ENCODE data around the gene ZNF200. TPM values are rescaled to one million over a fixed set of nuclear protein-coding genes. Genes with fewer than 3 reads are reported as not detected.
A peak's percentile ranks its signal among the peaks of the same experiment; 100 is the strongest.
"Not testable (repeated sequence)": the region's sequence is repeated elsewhere in the genome, so short reads cannot be mapped to it uniquely, and the experiment has no call there.

Gene ZNF200
- total RNA-seq, 1 experiment from 2014 or later, result 5.0 TPM

GRCh38 chr16:3183445-3184139 is 51.4 kb downstream of the ZNF200 start:
- Histone ChIP-seq H3K27ac (ENCODE audit: low read length) (no peak overlapping the region), H3K9me2 (replicated peaks; ENCODE audit: low read length) (no peaks in the 10 kb centered on the region), H3K9ac (ENCODE audit: low read length) (no peak overlapping the region), H3F3A (ENCODE audit: low read length, unreplicated experiment) (no peaks in the 10 kb centered on the region), H3K9me3 (ENCODE audit: low read length) (no peaks in the 10 kb centered on the region), H2AFZ (ENCODE audit: low read length) (no peak overlapping the region), H3K79me2 (ENCODE audit: low read length) (no peaks in the 10 kb centered on the region), H3K4me2 (ENCODE audit: low read length) (no peak overlapping the region), H3K4me3 (ENCODE audit: low read length) (no peak overlapping the region), H3K4me1 (ENCODE audit: insufficient read depth, low read length) (no peaks in the 10 kb centered on the region), H3K27me3 (ENCODE audit: low read length) (no peaks in the 10 kb centered on the region), H4K20me1 (ENCODE audit: low read length) (no peaks in the 10 kb centered on the region), H3K36me3 (ENCODE audit: low read depth, low read length) (no peaks in the 10 kb centered on the region)
- DNase-seq (no peak), ATAC-seq (no peak)
- intact Hi-C loops (cut with micrococcal nuclease), result no loop called here
- ChIA-PET POLR2A (ENCODE audit: unreplicated experiment) (no interaction called here), CTCF (no interaction called here)
- TF ChIP-seq CTCF (conservative IDR thresholded peaks at IDR 0.05; ENCODE audit: low read depth, low read length) (no peak), EZH2 (IDR thresholded peaks at IDR 0.05; ENCODE audit: low read length, unreplicated experiment) (no peak), EZH2phosphoT487 (IDR thresholded peaks at IDR 0.05; ENCODE audit: borderline replicate concordance, low read length) (no peak)
- no TSS peak for BruUV-seq (replicated peaks)

GRCh38 chr16:3182608-3183444 is 52.1 kb downstream of the ZNF200 start:
- no TSS peak for BruUV-seq (replicated peaks)

GRCh38 chr16:3182293-3182607 is 52.7 kb downstream of the ZNF200 start:
- H3K9me2 ChIP-seq (replicated peaks; ENCODE audit: low read length); H4K20me1 ChIP-seq (ENCODE audit: low read length); BruUV-seq (replicated peaks); H3K27me3 ChIP-seq (ENCODE audit: low read length); H3F3A ChIP-seq (ENCODE audit: low read length, unreplicated experiment); intact Hi-C loops (cut with micrococcal nuclease); CTCF ChIA-PET; DNase-seq; H3K27ac ChIP-seq (ENCODE audit: low read length); ATAC-seq; H3K9me3 ChIP-seq (ENCODE audit: low read length); H2AFZ ChIP-seq (ENCODE audit: low read length); H3K79me2 ChIP-seq (ENCODE audit: low read length); H3K36me3 ChIP-seq (ENCODE audit: low read depth, low read length); H3K4me1 ChIP-seq (ENCODE audit: insufficient read depth, low read length); H3K4me3 ChIP-seq (ENCODE audit: low read length); H3K4me2 ChIP-seq (ENCODE audit: low read length); H3K9ac ChIP-seq (ENCODE audit: low read length); POLR2A ChIA-PET (ENCODE audit: unreplicated experiment): not testable (repeated sequence)

More at GRCh38 chr16:3182608-3183444, 52.1 kb downstream of the ZNF200 start:
- ChIA-PET CTCF (no interaction called here), POLR2A (ENCODE audit: unreplicated experiment) (no interaction called here)
- no peak overlapping the region for H3K9ac ChIP-seq (ENCODE audit: low read length)
- H2AFZ ChIP-seq (ENCODE audit: low read length), result no peak overlapping the region
- no peaks in the 10 kb centered on the region for H3K9me3 ChIP-seq (ENCODE audit: low read length)
- H3K4me2 ChIP-seq (ENCODE audit: low read length), result no peak overlapping the region
- H3K4me3 ChIP-seq (ENCODE audit: low read length), result no peak overlapping the region
- H3K27me3 ChIP-seq (ENCODE audit: low read length), result no peaks in the 10 kb centered on the region
- ATAC-seq (no peak; the same call in 1 of the 2 replicates), DNase-seq (peak; percentile 52)
- H3F3A ChIP-seq (ENCODE audit: low read length, unreplicated experiment), result no peaks in the 10 kb centered on the region
- H3K27ac ChIP-seq (ENCODE audit: low read length), result no peak overlapping the region
- no peak for TF ChIP-seq CTCF (conservative IDR thresholded peaks at IDR 0.05; ENCODE audit: low read depth, low read length)
- TF ChIP-seq EZH2phosphoT487 (IDR thresholded peaks at IDR 0.05; ENCODE audit: borderline replicate concordance, low read length), result no peak
- TF ChIP-seq EZH2 (IDR thresholded peaks at IDR 0.05; ENCODE audit: low read length, unreplicated experiment), result no peak
- H3K79me2 ChIP-seq (ENCODE audit: low read length), result no peaks in the 10 kb centered on the region
- intact Hi-C loops (cut with micrococcal nuclease), result no loop called here
- H4K20me1 ChIP-seq (ENCODE audit: low read length), result no peaks in the 10 kb centered on the region
- no peaks in the 10 kb centered on the region for H3K36me3 ChIP-seq (ENCODE audit: low read depth, low read length)
- H3K9me2 ChIP-seq (replicated peaks; ENCODE audit: low read length), result no peaks in the 10 kb centered on the region
- no peaks in the 10 kb centered on the region for H3K4me1 ChIP-seq (ENCODE audit: insufficient read depth, low read length)

Data from PC-3 (cell line).